H1 (cell line): ENCODE results near the gene ADAMTSL2. TPM values are rescaled to one million over a fixed set of nuclear protein-coding genes. Genes with fewer than 3 reads are reported as not detected.
A peak's percentile ranks its signal among the peaks of the same experiment; 100 is the strongest.

Experiments used
- CTCF ChIA-PET: fragments of 300-600 bp; sonication (Branson Sonifier 250); formaldehyde crosslinking; loops from one replicate; lab custom pipeline; 2021; ENCODE audit not compliant: partially characterized antibody; lab: Charles Lee
- POLR2A ChIA-PET: fragments of 300-600 bp; sonication (Branson Sonifier 250); formaldehyde crosslinking; loops from one replicate; lab custom pipeline; 2021; ENCODE audit warnings: inconsistent platforms; ENCODE audit not compliant: partially characterized antibody; lab: Charles Lee
- DNase-seq, 2 experiments: peaks; one replicate each; pipeline versions ENCODE4 v3.0.0 to v3.0.0-alpha.2; 2010 to 2022; ENCODE audit warnings: low spot score in 2 of 2, low read depth in 1 of 2, mixed read lengths in 1 of 2
- FAIRE-seq: peaks from 2 replicates; lab custom pipeline; 2011; peaks lifted over from hg19 to GRCh38; lab: Jason Lieb, UNC
- H2AFZ ChIP-seq: 2 replicates; pipeline ENCODE4 v1.8.1; 2012; ENCODE audit warnings: low read length, inconsistent platforms
- H2AK5ac ChIP-seq: 2 replicates; pipeline ENCODE4 v1.6.1; 2013; ENCODE audit warnings: low read depth, low read length
- H2BK120ac ChIP-seq: replicated peaks from 2 replicates; pipeline ENCODE3; 2013; ENCODE audit warnings: low read depth, low read length, inconsistent platforms
- H2BK12ac ChIP-seq: 2 replicates; pipeline ENCODE4 v1.6.1; 2013; ENCODE audit warnings: low read depth, low read length
- H2BK15ac ChIP-seq: 2 replicates; pipeline ENCODE4 v1.6.1; 2013; ENCODE audit warnings: low read length
- H2BK20ac ChIP-seq: 2 replicates; pipeline ENCODE4 v1.6.1; 2013; ENCODE audit warnings: low read length
- H2BK5ac ChIP-seq: 2 replicates; pipeline ENCODE4 v1.6.1; 2013; ENCODE audit warnings: low read depth, low read length
- H3K14ac ChIP-seq: 2 replicates; pipeline ENCODE4 v1.6.1; 2013; ENCODE audit warnings: inconsistent platforms; ENCODE audit not compliant: insufficient read length
- H3K18ac ChIP-seq: 2 replicates; pipeline ENCODE4 v1.6.1; 2013; ENCODE audit warnings: low read length; ENCODE audit errors: extremely low read depth
- H3K23ac ChIP-seq: 2 replicates; pipeline ENCODE4 v1.6.1; 2013; ENCODE audit warnings: inconsistent platforms; ENCODE audit not compliant: insufficient read length
- H3K23me2 ChIP-seq: 2 replicates; pipeline ENCODE4 v1.6.1; 2013; ENCODE audit warnings: low read depth, low read length
- H3K27ac ChIP-seq: 2 replicates; pipeline ENCODE4 v1.6.1; 2011; ENCODE audit warnings: low read depth, low read length, inconsistent platforms
- H3K27me3 ChIP-seq, 4 experiments: replicated peaks in 1 of 4; 1 replicate in 1 of 4; 2 replicates in 3 of 4; pipeline versions ENCODE4 v1.6.1 to v1.8.1; 2011 to 2013; ENCODE audit warnings: low read length in 3 of 4, mild to moderate bottlenecking in 3 of 4, inconsistent platforms in 2 of 4, mixed read lengths in 2 of 4, moderate library complexity in 1 of 4; ENCODE audit not compliant: control insufficient read depth in 3 of 4, insufficient read depth in 3 of 4; ENCODE audit errors: extremely low read depth in 1 of 4
- H3K36me3 ChIP-seq, 4 experiments: 2 replicates each; pipeline versions ENCODE4 v1.6.1 to v1.8.1; 2011 to 2013; ENCODE audit warnings: mild to moderate bottlenecking in 4 of 4, low read length in 3 of 4, moderate library complexity in 2 of 4, control low read depth in 1 of 4, inconsistent platforms in 1 of 4; ENCODE audit not compliant: insufficient read depth in 4 of 4, control insufficient read depth in 2 of 4
- H3K4ac ChIP-seq: replicated peaks from 2 replicates; pipeline ENCODE3; 2013; ENCODE audit warnings: low read length, low read depth, mixed read lengths, inconsistent platforms; ENCODE audit not compliant: insufficient read length
- H3K4me1 ChIP-seq, 4 experiments: replicated peaks in 1 of 4; 1 replicate in 1 of 4; 2 replicates in 3 of 4; pipeline versions ENCODE4 v1.6.1 to v1.8.1; 2011 to 2013; ENCODE audit warnings: low read length in 3 of 4, inconsistent platforms in 2 of 4, mixed read lengths in 1 of 4; ENCODE audit not compliant: insufficient read depth in 4 of 4, control insufficient read depth in 3 of 4
- H3K4me2 ChIP-seq, 2 experiments: 2 replicates each; pipeline versions ENCODE4 v1.6.1 to v1.8.1; 2011 to 2013; ENCODE audit warnings: low read depth in 2 of 2, low read length in 2 of 2, control low read depth in 1 of 2, inconsistent platforms in 1 of 2, mild to moderate bottlenecking in 1 of 2; ENCODE audit not compliant: insufficient read depth in 1 of 2
- H3K4me3 ChIP-seq, 4 experiments: fragments of 200-600, 300-600 bp in 1 of 4; sonication (generic), shearing (Covaris generic), sonication (Bioruptor Twin) in 1 of 4; 2 replicates each; pipeline versions ENCODE4 v1.5.1 to v1.8.1; 2011 to 2016; ENCODE audit warnings: low read length in 4 of 4, low read depth in 3 of 4, control low read depth in 2 of 4, inconsistent platforms in 2 of 4, mild to moderate bottlenecking in 2 of 4, mixed read lengths in 1 of 4, moderate library complexity in 1 of 4; ENCODE audit not compliant: insufficient read depth in 2 of 4; ENCODE audit errors: extremely low read depth in 1 of 4
- H3K56ac ChIP-seq: replicated peaks from 2 replicates; pipeline ENCODE3; 2013; ENCODE audit warnings: low read depth, mild to moderate bottlenecking, mixed read lengths, low read length, inconsistent platforms; ENCODE audit not compliant: insufficient read length
- H3K79me1 ChIP-seq: 2 replicates; pipeline ENCODE4 v1.6.1; 2013; ENCODE audit warnings: low read depth, low read length, control low read depth
- H3K79me2 ChIP-seq, 2 experiments: 2 replicates each; pipeline versions ENCODE4 v1.6.1 to v1.8.1; 2012 to 2013; ENCODE audit warnings: low read length in 2 of 2, mild to moderate bottlenecking in 2 of 2, inconsistent platforms in 1 of 2; ENCODE audit not compliant: insufficient read depth in 2 of 2, control insufficient read depth in 1 of 2
- H3K9ac ChIP-seq, 4 experiments: replicated peaks in 1 of 4; 1 replicate in 1 of 4; 2 replicates in 3 of 4; pipeline versions ENCODE4 v1.6.1 to v1.8.1; 2011 to 2013; ENCODE audit warnings: low read depth in 3 of 4, low read length in 3 of 4, control low read depth in 2 of 4, mild to moderate bottlenecking in 2 of 4, moderate library complexity in 2 of 4, inconsistent platforms in 1 of 4; ENCODE audit errors: extremely low read depth in 1 of 4
- H3K9me3 ChIP-seq, 2 experiments: 2 replicates each; pipeline versions ENCODE4 v1.6.1 to v1.8.1; 2012 to 2013; ENCODE audit warnings: mild to moderate bottlenecking in 2 of 2, moderate library complexity in 2 of 2, control low read depth in 1 of 2, inconsistent platforms in 1 of 2, low read depth in 1 of 2, low read length in 1 of 2, mixed read lengths in 1 of 2; ENCODE audit not compliant: insufficient read depth in 2 of 2
- H4K20me1 ChIP-seq, 2 experiments: replicated peaks in 1 of 2; 2 replicates each; pipeline versions ENCODE3 to v1.8.1; 2011 to 2013; ENCODE audit warnings: inconsistent platforms in 2 of 2, low read length in 2 of 2, mild to moderate bottlenecking in 1 of 2; ENCODE audit not compliant: insufficient read depth in 2 of 2, control insufficient read depth in 1 of 2
- H4K5ac ChIP-seq: 2 replicates; pipeline ENCODE4 v1.6.1; 2013; ENCODE audit warnings: low read length, low read depth, mixed read lengths, inconsistent platforms; ENCODE audit not compliant: insufficient read length
- H4K8ac ChIP-seq: 2 replicates; pipeline ENCODE4 v1.8.0; 2013; ENCODE audit warnings: mild to moderate bottlenecking, moderate library complexity, low read length, inconsistent platforms; ENCODE audit not compliant: insufficient read depth; ENCODE audit errors: extremely low read depth
- H4K91ac ChIP-seq: replicated peaks from 2 replicates; pipeline ENCODE3; 2013; ENCODE audit warnings: low read length, mixed read lengths, inconsistent platforms; ENCODE audit not compliant: insufficient read length
- CBX8 ChIP-seq: fragments of 300-800, 300-1000 bp; sonication (generic); IDR thresholded peaks from 2 replicates; pipeline ENCODE4 v1.7.1; 2016; ENCODE audit warnings: low read depth, low read length, borderline replicate concordance
- RAD21 ChIP-seq, 2 experiments: IDR thresholded peaks in 1 of 2; conservative IDR thresholded peaks in 1 of 2; 2 replicates each; pipeline ENCODE4 v1.6.1; 2011; ENCODE audit warnings: low read depth in 2 of 2, low read length in 2 of 2, improper control_type of control experiment in 1 of 2, inconsistent platforms in 1 of 2, mild to moderate bottlenecking in 1 of 2, moderate library complexity in 1 of 2
- WGBS, 2 experiments: shearing (Covaris generic) in 1 of 2; methylation state at CpG; one replicate each; pipeline versions ENCODE4 v1.1.6 to v1.1.7; 2013 to 2015; ENCODE audit warnings: low lambda C conversion rate in 2 of 2, mixed read lengths in 2 of 2, inconsistent platforms in 1 of 2, low coverage in 1 of 2, missing lambda C conversion rate in 1 of 2; ENCODE audit not compliant: insufficient replicate concordance in 2 of 2, insufficient coverage in 1 of 2, insufficient read length in 1 of 2; ENCODE audit errors: extremely low coverage in 1 of 2, missing lambda C conversion rate in 1 of 2; 5-methylcytosine and 5-hydroxymethylcytosine counted together
- polyA plus RNA-seq, 7 experiments: library from polyadenylated mRNA; depleted of rRNA in 3 of 7; stranded (reverse) in 5 of 7; unstranded in 2 of 7; fragments of >200 nt in 5 of 7; fragments of 200-250 nt in 2 of 7; gene quantifications; 1 replicate in 5 of 7; 2 replicates in 1 of 7; 4 replicates in 1 of 7; pipeline versions ENCODE4 v1.2.1 to v1.2.3, GENCODE V29; 2011 to 2013; ENCODE audit warnings: missing spikeins in 2 of 7, mixed read lengths in 2 of 7
- total RNA-seq: library from RNA; stranded (reverse); fragmentation: NEBNext Ultra II Directional; extraction: Animal tissue kit (Norgen Biotek cat#: 25700); gene quantifications from 2 replicates; pipeline ENCODE4 v1.2.1, GENCODE V29; 2021

ADAMTSL2 gene
- total and polyA plus RNA-seq, 2 of the 8 experiments (the other 6 are each of a cell fraction or from before 2014, with no cell fraction given): 0.74 to 0.76 TPM

DNA sequence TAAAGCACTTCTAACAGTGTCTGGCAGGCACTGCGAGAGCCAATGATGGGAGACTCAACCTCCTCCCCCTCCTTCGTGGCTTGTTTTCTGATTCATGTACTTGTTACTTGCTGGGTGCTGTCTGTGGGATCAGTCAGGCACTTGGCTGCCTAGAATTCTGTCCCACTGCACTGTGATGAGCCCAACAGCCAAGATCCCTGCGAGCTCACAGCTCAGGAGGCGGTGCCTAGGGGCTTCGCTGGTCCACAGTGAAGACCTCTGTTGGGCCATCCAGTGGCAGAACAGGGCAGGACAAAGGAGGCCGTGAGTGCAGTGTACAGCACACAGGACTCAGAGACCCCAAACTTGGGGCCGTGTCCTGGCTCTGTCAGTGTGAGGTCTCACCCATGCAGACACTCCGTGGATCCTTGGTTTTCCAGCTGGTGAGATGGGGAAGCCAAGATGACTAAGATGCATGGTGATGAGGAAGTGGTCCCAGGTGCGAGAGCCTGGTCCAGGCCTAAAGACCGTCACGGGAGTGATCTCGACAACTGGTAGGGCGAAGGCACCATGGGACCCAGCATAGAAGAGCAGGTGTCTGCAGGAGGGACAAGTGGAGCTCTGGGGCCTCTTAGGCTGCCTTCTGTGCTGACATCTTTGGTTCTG lies 29.2 kb upstream of the ADAMTSL2 start:
- H4K8ac ChIP-seq: no peak overlapping the region
- H2AFZ ChIP-seq: no peak overlapping the region
- no peak overlapping the region for H2BK15ac ChIP-seq
- no peak overlapping the region for H3K4me2 ChIP-seq
- no peaks in the 10 kb centered on the region for H3K36me3 ChIP-seq
- peaks cover 4% of the 10 kb centered on the region; the same call in 1 of the 2 replicates for H3K23me2 ChIP-seq
- no peak overlapping the region for H3K18ac ChIP-seq
- 94% methylated on average over 13 of the region's 13 CpGs; no CpG with 5 or more reads in 1 of the 2 experiments for WGBS, 2 experiments
- no peak overlapping the region for H3K9ac ChIP-seq
- H2AK5ac ChIP-seq: no peak overlapping the region
- H4K20me1 ChIP-seq: no peaks in the 10 kb centered on the region
- no peaks in the 10 kb centered on the region for H3K79me2 ChIP-seq
- no peak overlapping the region for H3K56ac ChIP-seq
- no peak overlapping the region for H4K91ac ChIP-seq
- no peak overlapping the region for H4K5ac ChIP-seq
- peaks cover 2 to 11% of the 10 kb centered on the region in 2 experiments; a peak in 2 of 4 replicates for H3K9me3 ChIP-seq
- CTCF ChIA-PET: interaction anchor here (1.1 to 3.0 kb wide), 5 partner anchors 10 to 110 kb away, joined by 3 to 13 read pairs (median 4); partner anchors contain the start of gene MYMK
- DNase-seq (no peak), FAIRE-seq (no peak)
- no peak overlapping the region for H2BK12ac ChIP-seq
- H3K4me3 ChIP-seq: no peak overlapping the region
- no peak overlapping the region for H2BK5ac ChIP-seq
- no peak overlapping the region for H3K14ac ChIP-seq
- no peak overlapping the region for H2BK120ac ChIP-seq
- POLR2A ChIA-PET: no interaction called here
- H3K4me1 ChIP-seq: peaks cover 0 to 14% (median 12%) of the 10 kb centered on the region in 4 experiments; a peak in 6 of 7 replicates
- H2BK20ac ChIP-seq: no peak overlapping the region
- TF ChIP-seq CBX8 (no peak), RAD21 (IDR thresholded peaks at IDR 0.05 in 1 of 2, conservative IDR thresholded peaks at IDR 0.05 in 1 of 2; ENCODE audit: low read depth in 2 of 2, low read length in 2 of 2) (0 out of 4 replicates have a peak, but pooled peaks of 1 of the 2 experiments have one; percentile 1)
- no peaks in the 10 kb centered on the region for H3K79me1 ChIP-seq
- H3K23ac ChIP-seq: no peak overlapping the region
- H3K27me3 ChIP-seq: peaks cover 0 to 2% (median 0%) of the 10 kb centered on the region in 4 experiments; a peak in 1 of 7 replicates
- H3K27ac ChIP-seq: no peak overlapping the region
- H3K4ac ChIP-seq: no peak overlapping the region
